Mesendoderm (in vitro differentiated cells): ENCODE data around the gene CKMT1B.
"Not testable (repeated sequence)": the region's sequence is repeated elsewhere in the genome, so short reads cannot be mapped to it uniquely, and the experiment has no call there.

ENCODE experiments used
- DNase-seq: peaks from one replicate; pipeline ENCODE4 v3.0.0; 2013
- H2AK5ac ChIP-seq: 2 replicates; pipeline ENCODE4 v1.6.1; 2013; ENCODE audit warnings: low read length, inconsistent platforms
- H2BK120ac ChIP-seq: 2 replicates; pipeline ENCODE4 v1.6.1; 2013; ENCODE audit warnings: low read depth, mild to moderate bottlenecking, low read length, moderate library complexity, mixed read lengths
- H2BK15ac ChIP-seq: replicated peaks from 2 replicates; pipeline ENCODE4 v1.6.1; 2013; ENCODE audit warnings: low read depth, mild to moderate bottlenecking, moderate library complexity
- H2BK5ac ChIP-seq: 2 replicates; pipeline ENCODE4 v1.6.1; 2013; ENCODE audit warnings: low read length, inconsistent platforms
- H3K18ac ChIP-seq: 2 replicates; pipeline ENCODE4 v1.6.1; 2013; ENCODE audit warnings: mild to moderate bottlenecking, low read length, mixed read lengths
- H3K23ac ChIP-seq: one replicate; pipeline ENCODE4 v1.6.1; 2013; ENCODE audit warnings: low read length
- H3K27ac ChIP-seq: 2 replicates; pipeline ENCODE4 v1.5.1; 2013; ENCODE audit warnings: low read depth, mild to moderate bottlenecking, inconsistent platforms, low read length, moderate library complexity
- H3K27me3 ChIP-seq: 2 replicates; pipeline ENCODE4 v1.6.1; 2013; ENCODE audit warnings: low read length, control low read depth, mild to moderate bottlenecking, inconsistent platforms; ENCODE audit not compliant: insufficient read depth, poor library complexity
- H3K36me3 ChIP-seq: 2 replicates; pipeline ENCODE4 v1.6.1; 2013; ENCODE audit warnings: low read length, inconsistent platforms; ENCODE audit not compliant: control insufficient read depth, insufficient read depth
- H3K4ac ChIP-seq: one replicate; pipeline ENCODE4 v1.6.1; 2013; ENCODE audit warnings: low read depth, mild to moderate bottlenecking, low read length, moderate library complexity
- H3K4me1 ChIP-seq: 2 replicates; pipeline ENCODE4 v1.6.1; 2013; ENCODE audit warnings: low read depth, low read length, inconsistent platforms; ENCODE audit not compliant: control insufficient read depth
- H3K4me2 ChIP-seq: 2 replicates; pipeline ENCODE4 v1.6.1; 2013; ENCODE audit warnings: low read length
- H3K4me3 ChIP-seq: 2 replicates; pipeline ENCODE4 v1.5.1; 2013; ENCODE audit warnings: mild to moderate bottlenecking, low read length
- H3K56ac ChIP-seq: one replicate; pipeline ENCODE4 v1.6.1; 2013; ENCODE audit warnings: low read length
- H3K79me1 ChIP-seq: 2 replicates; pipeline ENCODE4 v1.6.1; 2013; ENCODE audit warnings: low read length, inconsistent platforms
- H3K79me2 ChIP-seq: 2 replicates; pipeline ENCODE4 v1.6.1; 2013; ENCODE audit warnings: mild to moderate bottlenecking, low read length; ENCODE audit not compliant: control insufficient read depth, insufficient read depth
- H3K9ac ChIP-seq: 2 replicates; pipeline ENCODE4 v1.6.1; 2013; ENCODE audit warnings: low read length, inconsistent platforms
- H4K5ac ChIP-seq: one replicate; pipeline ENCODE4 v1.6.1; 2013; ENCODE audit warnings: low read length
- H4K8ac ChIP-seq: one replicate; pipeline ENCODE4 v1.6.1; 2013; ENCODE audit warnings: low read depth, mild to moderate bottlenecking, control low read depth, low read length, moderate library complexity
- WGBS: extraction: QIAGEN DNeasy Blood & Tissue Kit; methylation state at CpG from one replicate; pipeline ENCODE4 v1.1.7; 2013; ENCODE audit warnings: low lambda C conversion rate, missing lambda C conversion rate; ENCODE audit not compliant: insufficient coverage; ENCODE audit errors: extremely low coverage; 5-methylcytosine and 5-hydroxymethylcytosine counted together

Gene CKMT1B

DNA sequence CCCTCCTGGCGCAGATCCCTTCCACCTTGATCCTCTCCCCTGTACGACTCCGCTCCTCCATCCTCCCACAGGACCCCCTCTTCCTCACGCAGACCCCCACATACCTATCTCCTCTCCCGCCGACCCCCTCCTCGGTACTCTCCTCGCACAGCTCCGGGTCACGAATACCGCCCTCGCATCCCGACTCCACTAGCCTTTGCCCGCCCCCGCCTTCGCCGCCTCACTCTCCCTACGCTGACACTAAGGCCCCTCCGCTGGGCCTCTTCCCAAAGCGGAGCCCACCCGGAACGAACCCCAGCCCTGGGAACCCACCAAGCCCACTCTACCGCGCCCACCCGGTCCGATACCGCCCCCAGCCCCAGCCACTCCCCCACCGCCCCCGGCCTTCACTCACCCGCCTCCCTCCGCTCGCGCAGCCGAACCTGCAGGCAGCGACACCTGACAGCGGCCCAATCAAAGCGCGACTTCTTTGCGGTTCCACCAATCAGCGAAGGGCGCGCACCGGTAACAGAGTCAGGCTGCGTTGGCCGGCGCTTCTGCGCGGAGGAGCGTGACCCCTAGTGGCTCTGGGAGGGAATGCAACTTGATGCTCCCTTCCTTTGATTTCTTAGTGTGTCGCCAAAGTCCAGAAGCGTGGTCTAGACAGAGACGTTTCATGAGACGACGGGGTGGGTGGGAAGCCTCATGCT is 3.9 kb upstream of the CKMT1B start, which contains the start of gene PPIP5K1:
TSS of gene PPIP5K1 (minus strand) at position 431 of the 689 bp plus-strand sequence. CDS start 5,704 bp downstream, outside the sequence.
- not testable (repeated sequence) for H3K23ac ChIP-seq, H3K18ac ChIP-seq, H2BK120ac ChIP-seq, H3K27ac ChIP-seq, H3K27me3 ChIP-seq, H4K5ac ChIP-seq, H3K4me2 ChIP-seq, H3K4ac ChIP-seq, DNase-seq, H2BK5ac ChIP-seq, H3K9ac ChIP-seq, H3K79me1 ChIP-seq, H2AK5ac ChIP-seq, H3K56ac ChIP-seq, H3K4me3 ChIP-seq, H3K36me3 ChIP-seq, H3K79me2 ChIP-seq, H3K4me1 ChIP-seq, H2BK15ac ChIP-seq, H4K8ac ChIP-seq
- WGBS: no CpG with 5 or more reads among the region's 54 CpGs

DNA sequence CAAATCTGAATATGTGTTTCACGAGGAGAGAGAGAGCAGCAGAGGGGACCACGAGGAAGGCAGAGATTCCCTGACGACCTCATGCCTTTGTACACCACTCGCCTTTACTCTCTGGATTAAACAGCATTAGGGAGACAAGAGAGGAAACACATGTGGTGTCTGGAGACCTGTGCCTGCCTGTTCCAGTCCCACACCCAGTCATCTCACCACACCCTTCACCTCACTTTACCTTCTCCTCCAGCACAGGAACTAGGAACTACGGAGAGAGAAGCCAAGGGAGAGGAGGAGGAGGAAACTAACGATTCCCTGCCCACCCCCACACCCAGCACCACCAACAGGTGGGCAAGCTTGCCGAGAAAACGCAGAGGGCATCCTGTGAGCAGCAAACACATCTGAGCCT is 986 bp upstream of the CKMT1B start:
- not testable (repeated sequence) for H2AK5ac ChIP-seq, H3K79me1 ChIP-seq, H3K36me3 ChIP-seq, H2BK120ac ChIP-seq, H3K4me3 ChIP-seq, H3K4me1 ChIP-seq, H2BK5ac ChIP-seq, H3K9ac ChIP-seq, H3K18ac ChIP-seq, H4K8ac ChIP-seq, H3K27me3 ChIP-seq, H2BK15ac ChIP-seq, H3K4ac ChIP-seq, H3K79me2 ChIP-seq, H4K5ac ChIP-seq, H3K27ac ChIP-seq, H3K56ac ChIP-seq, DNase-seq, H3K4me2 ChIP-seq, H3K23ac ChIP-seq
- WGBS: no CpG with 5 or more reads among the region's 8 CpGs

DNA sequence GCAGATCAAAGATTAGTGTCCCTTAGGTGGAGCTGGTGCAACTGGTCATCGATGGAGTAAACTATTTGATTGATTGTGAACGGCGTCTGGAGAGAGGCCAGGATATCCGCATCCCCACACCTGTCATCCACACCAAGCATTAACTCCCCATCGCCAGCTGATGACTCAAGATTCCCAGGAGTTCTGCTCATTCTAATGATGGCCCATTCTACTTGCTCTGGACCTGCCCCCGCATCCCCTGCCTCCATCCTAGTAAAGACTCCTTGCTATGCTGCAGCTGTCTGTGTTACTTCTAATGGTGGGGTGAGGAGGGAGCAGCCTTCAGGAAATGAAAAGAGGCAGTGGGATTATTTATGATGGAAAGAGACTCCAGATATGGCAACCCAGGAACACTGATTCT is 5.3 kb downstream of the CKMT1B start:
- H2BK120ac ChIP-seq, H3K56ac ChIP-seq, DNase-seq, H3K9ac ChIP-seq, H3K4me3 ChIP-seq, H4K8ac ChIP-seq, H2AK5ac ChIP-seq, H2BK5ac ChIP-seq, H3K18ac ChIP-seq, H4K5ac ChIP-seq, H3K4ac ChIP-seq, H3K4me1 ChIP-seq, H2BK15ac ChIP-seq, H3K23ac ChIP-seq, H3K27ac ChIP-seq, H3K36me3 ChIP-seq, H3K4me2 ChIP-seq, H3K79me1 ChIP-seq, H3K79me2 ChIP-seq, H3K27me3 ChIP-seq: not testable (repeated sequence)
- WGBS: no CpG with 5 or more reads among the region's 6 CpGs

DNA sequence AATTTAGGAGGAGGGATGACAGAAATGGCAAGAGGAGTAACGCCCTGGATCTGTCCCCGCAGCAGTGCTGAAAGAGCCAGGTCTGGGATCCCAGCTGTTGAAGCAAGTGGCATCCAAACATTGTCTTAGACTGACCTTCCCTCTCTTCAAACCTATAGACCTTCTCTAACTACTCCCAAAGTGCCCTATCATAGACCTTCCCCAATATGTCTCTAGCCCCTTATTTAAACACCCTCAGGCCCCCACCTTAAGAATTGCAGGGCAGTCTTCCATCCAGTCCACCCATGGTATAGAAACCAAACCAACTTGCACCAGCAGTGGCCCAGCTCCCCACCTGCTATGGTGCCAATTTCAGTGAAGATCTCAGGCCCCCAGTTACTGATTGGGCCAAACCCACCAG is 6.4 kb downstream of the CKMT1B start:
- not testable (repeated sequence) for H3K4me2 ChIP-seq, H3K18ac ChIP-seq, H4K8ac ChIP-seq, H3K36me3 ChIP-seq, H3K23ac ChIP-seq, H3K27ac ChIP-seq, DNase-seq, H3K4me3 ChIP-seq, H3K79me2 ChIP-seq, H3K27me3 ChIP-seq, H4K5ac ChIP-seq, H2BK15ac ChIP-seq, H2BK5ac ChIP-seq, H3K56ac ChIP-seq, H2AK5ac ChIP-seq, H3K9ac ChIP-seq, H3K4ac ChIP-seq, H3K79me1 ChIP-seq, H2BK120ac ChIP-seq, H3K4me1 ChIP-seq
- WGBS: no CpG with 5 or more reads among the region's 2 CpGs

DNA sequence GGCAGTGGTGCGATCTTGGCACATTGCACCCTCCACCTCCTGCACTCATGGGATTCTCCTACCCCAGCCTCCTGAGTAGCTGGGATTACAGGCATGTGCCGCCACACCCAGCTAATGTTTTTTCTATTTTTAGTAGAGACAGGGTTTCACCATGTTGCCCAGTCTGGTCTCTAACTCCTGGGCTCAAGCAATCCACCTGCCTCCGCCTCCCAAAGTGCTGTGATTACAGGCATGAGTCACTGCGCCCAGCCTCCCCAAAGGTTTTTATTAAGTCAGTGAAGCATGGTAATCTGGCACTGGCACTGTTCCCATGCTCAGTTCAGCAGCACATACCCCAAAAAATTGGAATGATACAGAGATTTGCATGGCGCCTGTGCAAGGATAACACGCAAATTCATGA is 8.4 kb downstream of the CKMT1B start:
- not testable (repeated sequence) for H3K79me2 ChIP-seq, H3K4ac ChIP-seq, H3K79me1 ChIP-seq, H2BK120ac ChIP-seq, H2BK15ac ChIP-seq, H3K18ac ChIP-seq, H3K36me3 ChIP-seq, H3K23ac ChIP-seq, H2BK5ac ChIP-seq, H3K4me3 ChIP-seq, H3K4me1 ChIP-seq, H4K5ac ChIP-seq, H3K4me2 ChIP-seq, H2AK5ac ChIP-seq, H3K27ac ChIP-seq, H4K8ac ChIP-seq, DNase-seq, H3K9ac ChIP-seq, H3K56ac ChIP-seq, H3K27me3 ChIP-seq
- WGBS: no CpG with 5 or more reads among the region's 6 CpGs

DNA sequence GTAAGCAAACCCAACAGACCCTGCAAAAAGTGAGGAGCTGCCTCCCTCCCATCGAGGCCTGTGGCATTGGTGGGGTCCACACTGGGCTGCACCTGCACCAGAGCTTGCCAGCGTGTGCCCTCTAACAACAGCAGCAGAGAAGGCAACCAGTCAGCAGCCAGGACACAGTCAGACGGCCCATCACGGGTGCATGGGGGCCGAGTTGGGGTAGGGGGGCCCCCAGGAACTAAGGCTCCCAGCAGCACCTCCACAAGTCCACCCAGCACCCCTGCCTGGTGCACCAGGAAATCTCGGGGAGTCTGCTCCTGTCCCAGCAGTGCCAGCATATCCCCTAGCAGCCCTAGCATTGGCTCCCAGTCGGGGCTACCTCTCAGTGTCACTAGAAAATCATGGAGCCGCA is 23.9 kb downstream of the CKMT1B start:
- not testable (repeated sequence) for H3K23ac ChIP-seq, H3K56ac ChIP-seq, H3K4ac ChIP-seq, H2BK15ac ChIP-seq, H3K79me2 ChIP-seq, H3K27me3 ChIP-seq, H2BK5ac ChIP-seq, DNase-seq, H3K4me3 ChIP-seq, H3K4me2 ChIP-seq, H3K18ac ChIP-seq, H3K27ac ChIP-seq, H3K9ac ChIP-seq, H3K4me1 ChIP-seq, H3K36me3 ChIP-seq, H4K5ac ChIP-seq, H2AK5ac ChIP-seq, H3K79me1 ChIP-seq, H4K8ac ChIP-seq, H2BK120ac ChIP-seq
- no CpG with 5 or more reads among the region's 8 CpGs for WGBS
